Stimulated activated CD4-positive, alpha-beta T cell treated with anti-CD3 and anti-CD28 coated beads, Interleukin-4, amount 100 ng/mL, for 4 hours (primary cell): ENCODE data around the gene CDCA3.
"Not testable (repeated sequence)": the region's sequence is repeated elsewhere in the genome, so short reads cannot be mapped to it uniquely, and the experiment has no call there.

Source experiments
- DNase-seq, 2 experiments: peaks; one replicate each; pipeline ENCODE4 v3.0.0-alpha.2; 2020

CDCA3 gene

DNA sequence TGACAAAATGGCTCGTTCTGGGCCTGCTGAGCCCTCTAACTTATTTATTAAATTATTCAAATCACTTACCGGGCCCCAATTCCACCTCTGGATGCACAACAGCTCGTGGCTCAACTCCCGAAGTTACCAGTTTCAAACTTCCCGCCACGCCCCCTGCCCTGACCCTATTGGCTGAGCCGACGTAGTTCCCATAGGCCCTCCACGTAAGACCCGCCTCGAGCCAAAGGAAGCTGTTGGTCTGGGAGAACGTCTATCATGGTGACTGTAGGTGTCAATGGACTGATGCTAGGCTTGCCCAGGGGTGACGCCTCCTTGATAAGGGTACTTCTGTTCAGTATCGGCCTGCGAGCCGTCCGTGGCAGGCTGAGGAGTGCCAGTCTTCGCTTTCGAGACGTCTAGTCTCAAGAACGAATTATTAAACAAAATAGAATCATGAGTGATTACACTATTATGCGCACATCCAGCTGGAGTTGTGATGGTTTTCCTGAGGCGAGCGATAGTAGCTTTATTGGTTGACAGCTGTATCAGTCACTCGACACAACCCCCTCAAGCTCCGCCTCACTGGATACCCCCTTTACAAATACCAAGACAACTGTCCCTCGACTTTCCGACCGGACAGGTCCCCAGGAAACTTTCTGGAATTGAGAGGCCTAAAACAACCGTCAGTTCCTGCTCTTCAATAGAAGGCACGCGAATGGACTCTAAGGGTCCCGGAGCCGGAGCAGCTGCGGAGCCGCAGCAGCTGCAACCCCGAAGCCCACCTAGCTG is at the start of gene CDCA3:
Gene CDCA3, minus strand, starts transcription at position 134 of the 768 bp plus-strand sequence. CDS start 334 bp downstream, outside the sequence.
- DNase-seq, result peak; percentile 86 to 91

DNA sequence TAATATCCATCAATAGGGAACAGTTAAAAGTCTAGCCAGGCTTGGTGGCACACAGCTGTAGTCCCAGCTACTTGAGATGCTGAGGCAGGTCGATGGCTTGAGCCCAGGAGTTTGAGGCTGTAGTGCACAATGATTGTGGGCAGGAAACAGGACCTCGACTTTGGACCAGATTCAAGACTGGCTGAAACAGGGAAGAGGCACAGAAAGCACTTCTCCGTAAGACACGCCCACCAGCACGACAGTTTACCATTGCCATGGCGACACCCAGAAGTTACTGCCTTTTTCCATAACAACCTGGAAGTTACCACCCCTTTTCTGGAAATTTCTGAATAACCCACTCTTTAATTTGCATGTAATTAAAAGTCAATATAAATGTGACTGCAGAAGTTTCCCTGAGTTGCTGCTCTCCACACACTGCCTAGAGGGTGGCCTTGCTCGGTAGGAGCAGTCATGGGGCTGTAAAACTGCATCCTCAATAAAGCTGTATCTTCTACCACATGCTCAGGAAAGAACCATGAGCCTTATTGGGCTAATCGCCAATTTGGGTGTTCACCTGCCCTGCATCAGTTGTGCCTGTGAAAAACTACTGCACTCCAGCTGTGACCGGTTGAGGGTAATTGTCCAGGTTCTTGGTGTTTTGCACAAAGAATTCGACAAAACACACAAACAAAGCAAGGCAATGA is 48.9 kb upstream of the CDCA3 start:
- DNase-seq, result peak in 1 of 2 experiments; percentile 35

DNA sequence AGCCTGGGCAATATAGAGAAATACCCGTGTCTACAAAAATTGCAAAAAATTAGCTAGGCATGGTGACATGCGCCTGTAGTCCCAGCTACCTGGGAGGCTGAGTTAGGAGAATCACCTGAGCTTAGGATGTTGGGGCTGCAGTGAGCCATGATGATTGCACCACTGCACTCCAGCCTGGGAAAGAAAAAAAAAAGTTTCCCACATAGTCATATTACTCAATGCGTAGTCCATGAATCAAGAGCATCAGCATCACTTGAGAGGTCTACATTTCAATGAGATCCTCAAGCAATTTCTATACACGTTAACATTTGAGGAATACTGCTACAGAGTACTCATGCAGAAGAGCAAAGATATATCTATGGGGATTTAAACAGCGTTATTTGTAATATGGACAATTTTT is 48.3 kb upstream of the CDCA3 start:
- DNase-seq, result no peak

DNA sequence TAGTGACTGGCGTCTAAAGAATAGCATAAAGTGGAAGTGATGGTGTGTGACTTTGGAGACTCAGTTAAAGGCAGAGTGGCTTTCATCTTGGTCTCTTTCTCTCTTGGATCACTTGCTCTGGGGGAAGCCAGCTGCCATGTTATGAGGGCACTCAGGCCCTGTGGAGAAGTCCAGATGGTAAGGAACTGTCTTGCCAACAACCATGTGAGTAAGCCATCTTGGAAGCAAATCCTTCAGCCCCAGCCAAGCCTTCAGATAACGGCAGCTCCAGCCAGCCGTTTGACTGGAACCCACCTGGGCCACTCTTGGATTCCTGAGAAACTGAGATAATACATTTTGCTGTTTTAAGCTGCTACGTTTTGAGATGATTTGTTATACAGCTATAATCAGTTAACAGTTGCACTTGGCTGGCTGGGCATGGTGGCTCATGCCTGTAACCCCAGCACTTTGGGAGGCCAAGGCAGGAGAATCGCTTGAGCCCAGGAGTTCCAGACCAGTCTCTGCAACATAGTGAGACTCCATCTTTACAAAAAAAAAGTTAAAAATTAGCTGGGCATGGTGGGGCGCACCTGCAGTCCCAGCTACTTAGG is 45.9 kb upstream of the CDCA3 start:
- no peak for DNase-seq

DNA sequence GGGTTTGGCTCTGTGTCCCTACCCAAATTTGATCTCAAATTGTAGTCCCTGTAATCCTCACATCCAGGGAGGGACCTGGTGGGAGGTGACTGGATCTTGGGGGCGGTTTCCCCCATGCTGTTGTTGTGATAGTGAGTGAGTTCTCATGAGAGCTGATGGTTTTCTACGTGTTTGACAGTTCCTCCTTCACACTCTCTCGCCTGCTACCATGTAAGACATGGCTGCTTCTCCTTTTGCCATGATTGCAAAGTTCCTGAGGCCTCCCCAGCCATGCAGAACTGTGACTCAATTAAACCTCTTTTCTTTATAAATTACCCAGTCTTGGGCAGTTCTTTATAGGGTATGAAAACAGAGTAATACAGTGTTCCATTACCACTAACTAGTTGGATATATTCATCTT is 43.2 kb upstream of the CDCA3 start:
- DNase-seq, result no peak

DNA sequence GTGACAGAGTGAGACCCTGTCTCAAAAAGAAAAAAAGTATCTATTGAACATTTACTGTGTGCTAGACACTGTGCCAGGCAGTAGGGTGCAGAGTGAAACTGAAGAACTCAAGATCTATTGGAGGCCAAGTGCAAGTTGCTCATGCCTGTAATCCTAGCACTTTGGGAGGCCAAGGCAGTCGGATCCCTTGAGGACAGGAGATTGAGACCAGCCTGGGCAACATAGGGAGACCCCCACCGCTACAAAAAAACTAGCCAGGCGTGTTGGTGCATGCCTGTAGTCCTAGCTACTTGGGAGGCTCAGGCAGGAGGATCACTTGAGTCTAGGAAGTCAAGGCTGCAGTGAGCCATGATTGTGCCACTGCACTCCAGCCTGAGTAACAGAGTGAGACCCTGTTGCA is 41.6 kb upstream of the CDCA3 start:
- DNase-seq, result not testable (repeated sequence)

DNA sequence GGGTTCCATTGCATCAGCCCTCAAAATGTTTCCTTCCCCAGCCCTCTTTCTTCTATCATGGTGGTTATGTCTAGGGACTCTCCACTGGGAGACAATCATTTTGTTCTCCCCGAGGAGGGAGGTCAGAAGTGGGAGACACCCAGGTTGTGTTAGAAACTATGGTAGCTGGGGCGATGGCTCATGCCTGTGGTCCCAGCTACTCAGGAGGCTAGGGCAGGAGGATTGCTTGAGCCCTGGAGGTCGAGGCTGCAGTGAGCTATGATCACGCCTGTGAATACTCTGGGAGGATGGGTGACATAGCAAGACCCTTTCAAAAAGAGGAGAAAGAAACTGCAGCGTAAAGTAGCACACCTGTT is 40.5 kb upstream of the CDCA3 start:
- DNase-seq, result no peak

DNA sequence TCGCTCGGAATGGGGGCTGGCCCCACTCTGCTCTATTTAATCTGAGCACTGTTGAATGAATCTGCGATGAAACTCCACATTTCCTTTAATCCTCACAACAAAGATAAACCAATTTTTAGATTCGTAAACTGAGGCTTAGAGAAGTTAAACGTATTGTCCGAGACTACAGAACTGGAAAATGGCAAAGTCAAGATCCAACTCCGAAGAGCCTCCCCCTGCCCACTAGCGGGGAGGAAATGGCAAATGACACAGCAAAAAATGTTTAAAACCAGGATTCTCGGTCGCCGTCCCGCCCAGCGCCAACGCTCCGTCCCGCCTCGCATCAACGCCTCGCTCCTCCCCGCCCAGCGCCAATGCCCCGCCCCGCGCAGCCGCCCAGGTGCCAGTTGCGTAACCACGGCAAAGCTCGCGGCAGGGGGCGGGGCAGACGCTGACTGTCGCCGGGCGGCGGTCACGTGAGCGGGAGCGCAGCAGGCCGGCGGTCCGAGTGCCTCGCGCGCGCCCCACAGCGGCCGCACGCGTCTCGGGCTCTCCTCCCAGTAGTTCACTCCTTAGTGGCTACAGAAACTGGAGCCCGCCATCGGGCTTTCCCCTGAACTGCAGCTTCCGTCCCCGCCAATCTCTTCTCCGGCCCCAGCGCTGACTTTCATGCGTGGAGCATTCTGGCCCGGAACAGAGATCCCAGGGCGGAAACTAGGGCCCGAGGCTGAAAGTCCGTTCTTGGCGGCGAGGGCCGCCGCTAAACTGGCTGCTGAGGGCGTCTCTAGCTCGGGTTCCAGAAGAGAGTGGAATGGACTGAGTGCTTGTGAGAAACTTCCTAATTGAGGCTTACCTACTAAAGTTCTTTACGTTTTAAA is 39.9 kb upstream of the CDCA3 start:
- peak; percentile 97 to 100 for DNase-seq

DNA sequence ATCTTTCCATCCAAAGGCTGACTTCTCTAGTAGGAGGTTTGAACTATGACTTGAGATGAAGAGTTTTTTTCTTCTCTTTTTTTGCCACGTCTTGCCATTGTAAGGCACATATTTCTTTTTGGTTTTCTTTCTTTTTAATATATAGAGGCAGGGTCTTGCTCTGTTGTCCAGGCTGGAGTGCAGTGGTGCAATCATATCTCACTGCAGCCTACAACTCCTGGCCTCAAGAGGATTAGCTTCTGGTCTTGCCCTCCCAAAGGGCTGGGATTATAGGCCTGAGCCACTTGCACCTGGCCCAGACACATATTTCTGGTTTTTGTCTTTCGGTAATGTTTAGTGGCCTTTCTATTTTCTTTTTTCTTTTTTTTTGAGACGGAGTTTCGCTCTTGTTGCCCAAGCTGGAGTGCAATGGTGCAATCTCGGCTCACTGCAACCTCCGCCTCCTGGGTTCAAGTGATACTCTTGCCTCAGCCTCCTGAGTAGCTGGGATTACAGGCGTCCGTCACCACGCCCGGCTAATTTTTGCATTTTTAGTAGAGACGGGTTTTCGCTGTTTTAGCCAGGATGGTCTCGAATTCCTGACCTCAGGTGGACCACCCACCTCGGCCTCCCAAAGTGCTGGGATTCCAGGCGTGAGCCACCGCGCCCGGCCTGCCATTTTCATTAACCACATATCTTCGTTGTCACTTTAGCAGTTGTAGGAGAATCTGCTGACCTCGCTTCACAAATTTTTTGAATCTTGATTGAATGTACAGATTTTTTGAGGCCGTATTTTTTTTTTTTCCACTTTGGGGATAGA is 38.9 kb upstream of the CDCA3 start:
- DNase-seq, result not testable (repeated sequence)

DNA sequence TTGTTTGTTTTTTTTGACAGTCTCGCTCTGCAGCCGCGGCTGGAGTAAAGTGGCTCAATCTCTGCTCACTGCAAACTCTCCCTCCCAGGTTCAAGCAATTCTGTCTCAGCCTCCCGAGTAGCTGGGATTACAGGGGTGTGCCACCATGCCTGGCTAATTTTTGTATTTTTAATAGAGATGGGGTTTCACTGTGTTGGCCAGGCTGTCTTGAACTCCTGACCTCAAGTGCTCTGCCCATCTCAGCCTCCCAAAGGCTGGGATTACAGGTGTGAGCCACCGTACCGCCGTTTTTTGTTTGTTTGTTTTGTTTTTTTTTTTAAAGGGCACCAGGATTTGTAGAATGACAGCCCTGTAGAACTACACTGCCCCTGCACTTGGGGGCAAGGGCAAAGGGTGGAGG is 37.7 kb upstream of the CDCA3 start:
- not testable (repeated sequence) for DNase-seq

DNA sequence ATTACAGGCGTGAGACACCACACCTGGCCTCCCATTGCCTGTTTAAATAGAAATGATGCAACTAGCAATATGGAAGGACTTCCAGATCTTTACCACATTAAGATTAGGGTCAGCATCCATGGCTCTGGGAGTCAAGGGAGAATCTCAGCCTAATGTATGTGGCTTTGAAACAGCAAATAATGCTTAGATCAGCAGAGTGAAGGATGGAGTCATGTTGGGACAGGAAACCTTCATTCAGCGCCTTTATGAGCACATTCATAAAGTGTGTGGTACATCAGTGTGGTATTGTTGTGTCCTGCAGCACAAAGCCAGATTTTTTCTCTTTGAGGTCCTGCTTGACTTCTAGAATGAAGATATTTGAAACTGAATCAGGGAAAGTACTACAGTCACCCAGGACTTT is 37.3 kb upstream of the CDCA3 start:
- no peak for DNase-seq

DNA sequence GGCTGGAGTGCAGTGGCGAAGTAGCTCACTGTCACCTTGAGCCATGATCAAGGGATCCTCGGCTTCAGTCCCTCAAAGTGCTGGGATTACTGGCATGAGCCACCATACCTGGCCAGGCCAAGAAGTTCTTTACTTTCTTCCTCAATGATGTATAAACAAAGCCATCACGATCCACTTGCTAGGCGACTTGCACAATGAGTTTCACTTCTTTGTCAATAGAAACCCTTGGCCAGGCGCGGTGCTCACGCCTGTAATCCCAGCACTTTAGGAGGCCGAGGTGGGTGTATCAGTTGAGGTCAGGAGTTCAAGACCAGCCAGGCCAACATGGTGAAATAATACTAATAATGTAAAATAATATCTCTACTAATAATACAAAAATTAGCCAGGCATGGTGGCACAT is 36.4 kb upstream of the CDCA3 start:
- no peak for DNase-seq

DNA sequence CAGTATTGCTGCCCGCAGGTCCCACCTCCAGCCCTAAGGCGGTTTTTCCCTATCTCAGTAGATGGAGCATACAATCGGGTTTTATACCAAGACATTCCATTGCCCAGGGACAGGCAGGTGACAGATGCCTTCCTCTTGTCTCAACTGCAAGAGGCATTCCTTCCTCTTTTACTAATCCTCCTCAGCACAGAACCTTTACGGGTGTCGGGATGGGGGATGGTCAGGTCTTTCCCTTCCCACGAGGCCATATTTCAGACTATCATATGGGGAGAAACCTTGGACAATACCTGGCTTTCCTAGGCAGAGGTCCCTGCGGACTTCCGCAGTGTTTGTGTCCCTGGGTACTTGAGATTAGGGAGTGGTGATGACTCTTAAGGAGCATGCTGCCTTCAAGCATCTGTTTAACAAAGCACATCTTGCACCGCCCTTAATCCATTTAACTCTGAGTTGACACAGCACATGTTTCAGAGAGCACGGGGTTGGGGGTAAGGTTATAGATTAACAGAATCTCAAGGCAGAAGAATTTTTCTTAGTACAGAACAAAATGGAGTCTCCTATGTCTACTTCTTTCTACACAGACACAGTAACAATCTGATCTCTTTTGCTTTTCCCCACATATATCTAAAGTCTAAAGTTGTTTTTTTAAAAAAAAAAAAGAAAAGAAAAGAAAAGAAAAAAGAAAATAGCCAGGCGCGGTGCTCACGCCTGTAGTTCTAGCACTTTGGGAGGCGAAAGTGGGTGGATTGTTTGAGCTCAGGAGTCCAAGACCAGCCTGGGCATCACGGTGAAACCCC is 35.3 kb upstream of the CDCA3 start:
- DNase-seq, result not testable (repeated sequence)

DNA sequence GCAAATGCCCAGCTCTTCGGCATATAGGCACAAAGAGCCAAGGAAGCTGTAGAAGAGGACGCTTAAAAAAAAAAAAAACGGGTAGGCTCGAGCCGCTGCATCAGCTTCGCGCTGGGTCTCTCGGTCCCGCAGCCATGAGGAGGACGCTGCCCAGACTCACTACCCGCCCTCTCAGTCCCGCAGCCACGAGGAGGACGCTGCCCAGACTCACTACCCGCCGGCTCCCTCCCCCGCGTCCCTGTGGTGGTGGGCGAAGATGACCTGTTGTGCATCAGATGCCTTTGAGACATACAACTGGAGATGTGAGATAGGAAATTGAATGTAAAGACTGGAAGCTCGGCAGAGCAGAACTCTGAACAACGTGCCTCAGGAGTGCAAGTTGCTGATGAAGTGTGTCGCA is 33.5 kb upstream of the CDCA3 start:
- no peak for DNase-seq

DNA sequence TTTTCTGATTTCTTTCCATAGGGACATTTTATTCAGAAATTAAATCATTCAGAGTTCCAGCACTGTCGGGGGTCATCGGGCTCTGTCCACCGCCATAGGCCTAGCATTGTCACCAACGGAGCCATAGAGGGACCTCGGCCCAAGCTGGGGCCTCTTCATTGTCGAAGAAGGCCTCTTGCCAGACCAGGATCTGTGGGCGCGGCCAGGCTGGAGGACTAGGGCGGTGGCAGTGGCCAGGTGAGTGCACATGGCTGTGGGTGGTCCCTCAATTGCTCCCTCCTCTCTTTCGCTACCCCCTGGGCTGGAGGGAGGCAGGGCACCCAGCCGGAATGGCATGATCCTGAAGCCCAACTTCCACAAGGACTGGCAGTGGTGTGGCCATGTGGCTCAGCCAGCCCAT is 32.6 kb upstream of the CDCA3 start:
- DNase-seq, result no peak

DNA sequence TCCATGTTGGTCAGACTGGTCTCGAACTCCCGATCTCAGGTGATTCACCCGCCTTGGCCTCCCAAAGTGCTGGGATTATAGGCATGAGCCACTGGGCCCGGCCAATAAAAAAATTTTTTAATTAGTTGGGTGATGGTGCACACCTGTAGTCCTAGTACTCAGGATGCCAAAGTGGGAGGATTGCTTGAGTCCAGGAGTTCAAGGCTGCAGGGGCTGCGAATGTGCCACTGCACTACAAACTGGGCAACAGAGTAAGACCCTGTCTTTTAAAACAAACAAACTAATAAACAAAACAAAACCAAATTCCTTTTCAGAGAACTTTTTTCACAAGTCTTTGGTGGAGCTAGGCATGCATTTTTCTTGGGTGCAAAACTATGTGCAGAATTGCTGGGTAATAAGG is 32.2 kb upstream of the CDCA3 start:
- DNase-seq, result no peak

DNA sequence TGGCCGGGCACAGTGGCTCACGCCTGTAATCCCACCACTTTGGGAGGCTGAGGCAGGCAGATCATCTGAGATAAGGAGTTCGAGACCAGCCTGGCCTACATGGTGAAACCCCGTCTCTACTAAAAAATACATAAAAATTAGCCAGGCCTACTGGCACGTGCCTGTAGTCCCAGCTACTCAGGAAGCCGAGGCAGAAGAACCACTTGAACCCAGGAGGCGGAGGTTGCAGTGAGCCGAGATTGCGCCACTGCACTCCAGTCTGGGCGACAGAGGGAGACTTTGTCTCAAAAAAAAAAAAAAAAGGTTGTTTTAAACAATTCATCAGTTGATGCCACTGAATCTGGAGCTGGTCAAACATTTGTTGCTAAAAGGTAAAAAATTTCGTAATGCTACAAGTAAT is 28.7 kb upstream of the CDCA3 start:
- not testable (repeated sequence) for DNase-seq

DNA sequence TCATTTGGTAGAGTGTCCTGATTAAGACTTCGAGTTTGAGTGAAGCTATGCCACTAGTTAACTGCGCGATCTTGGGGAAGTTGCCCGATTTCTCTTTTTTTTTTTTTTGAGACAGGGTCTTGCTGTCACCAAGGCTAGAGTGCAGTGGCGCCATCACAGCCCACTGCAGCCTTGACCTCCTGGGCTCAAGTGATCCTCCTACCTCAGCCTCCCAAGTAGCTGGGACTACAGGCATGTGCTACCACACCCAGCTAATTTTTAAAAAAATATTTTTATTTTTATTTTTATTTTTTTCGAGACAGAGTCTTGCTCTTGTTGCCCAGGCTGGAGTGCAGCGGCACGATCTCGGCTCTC is 22.9 kb upstream of the CDCA3 start:
- not testable (repeated sequence) for DNase-seq

DNA sequence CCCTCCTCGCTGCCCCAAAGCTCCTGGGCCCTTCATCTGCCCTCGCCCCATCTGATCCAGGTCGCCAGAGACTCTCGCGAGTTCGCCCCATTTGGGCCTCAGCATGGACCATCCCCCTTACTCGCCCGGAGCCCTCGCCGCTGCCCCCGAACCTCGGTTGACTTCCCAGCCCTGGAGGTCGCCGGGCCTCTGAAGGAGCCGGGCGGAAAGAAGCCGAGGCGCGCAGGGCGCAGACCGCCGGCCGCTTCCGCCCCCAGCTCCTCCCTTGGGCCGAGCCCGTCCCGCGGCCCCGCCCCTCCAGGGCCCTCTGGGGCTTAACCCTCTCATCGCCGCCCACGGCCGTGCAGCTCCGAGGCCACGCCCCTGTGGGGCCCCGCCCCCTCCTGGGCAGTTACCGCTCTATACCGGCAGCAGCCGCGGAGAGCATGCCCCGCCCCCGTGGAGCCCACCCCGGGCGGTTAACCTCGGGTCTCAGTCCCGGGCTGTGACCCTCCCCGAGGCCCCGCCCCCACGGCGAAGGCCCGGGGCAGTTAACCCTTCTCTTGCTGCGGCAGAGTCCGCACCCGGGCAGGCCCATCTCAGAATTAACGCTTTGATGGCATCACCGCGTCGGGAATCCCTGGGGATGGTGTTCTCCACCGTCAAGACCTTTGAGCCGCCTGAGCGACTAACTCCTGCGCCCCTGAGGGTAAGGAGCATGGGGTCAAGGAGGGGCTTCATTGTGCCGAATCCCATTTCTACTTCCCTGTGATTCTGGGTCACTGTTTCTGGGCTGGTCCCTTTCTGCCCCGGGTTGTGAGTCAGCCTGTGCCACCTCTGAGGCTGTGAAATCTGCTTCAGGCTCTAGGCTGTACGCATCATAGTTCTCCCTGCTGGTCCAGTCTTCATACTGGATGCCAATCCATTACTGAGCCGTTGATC is 22.3 kb upstream of the CDCA3 start, which contains the start of gene SPSB2:
Gene SPSB2, minus strand, starts transcription at position 210 of the 921 bp plus-strand sequence. CDS start 402 bp downstream, outside the sequence.
- DNase-seq, result peak; percentile 99 to 100
